KOPT-K1 (cell line): Measurements from ENCODE around the gene GZMM.

Source experiments
- H3K27ac ChIP-seq: fragments of 200-600 bp; sonication (generic); 2 replicates; pipeline ENCODE4 v1.5.1; 2016; ENCODE audit warnings: antibody characterized with exemption, mild to moderate bottlenecking, low read depth, low read length; ENCODE audit not compliant: poor library complexity, severe bottlenecking
- H3K36me3 ChIP-seq: fragments of 200-600 bp; sonication (generic); 2 replicates; pipeline ENCODE4 v1.5.1; 2017; ENCODE audit warnings: antibody characterized with exemption, mild to moderate bottlenecking, low read length, moderate library complexity; ENCODE audit not compliant: insufficient read depth
- H3K9me3 ChIP-seq: fragments of 200-600 bp; sonication (generic); 2 replicates; pipeline ENCODE4 v1.5.1; 2017; ENCODE audit warnings: antibody characterized with exemption, low read length, mild to moderate bottlenecking; ENCODE audit not compliant: insufficient read depth, poor library complexity, severe bottlenecking

Gene GZMM

GRCh38 chr19:588741-589692 is 45.2 kb downstream of the GZMM start:
- Histone ChIP-seq H3K9me3 (no peaks in the 10 kb centered on the region), H3K36me3 (no peaks in the 10 kb centered on the region; the same call in 1 of the 2 replicates), H3K27ac (no peak overlapping the region)

DNA sequence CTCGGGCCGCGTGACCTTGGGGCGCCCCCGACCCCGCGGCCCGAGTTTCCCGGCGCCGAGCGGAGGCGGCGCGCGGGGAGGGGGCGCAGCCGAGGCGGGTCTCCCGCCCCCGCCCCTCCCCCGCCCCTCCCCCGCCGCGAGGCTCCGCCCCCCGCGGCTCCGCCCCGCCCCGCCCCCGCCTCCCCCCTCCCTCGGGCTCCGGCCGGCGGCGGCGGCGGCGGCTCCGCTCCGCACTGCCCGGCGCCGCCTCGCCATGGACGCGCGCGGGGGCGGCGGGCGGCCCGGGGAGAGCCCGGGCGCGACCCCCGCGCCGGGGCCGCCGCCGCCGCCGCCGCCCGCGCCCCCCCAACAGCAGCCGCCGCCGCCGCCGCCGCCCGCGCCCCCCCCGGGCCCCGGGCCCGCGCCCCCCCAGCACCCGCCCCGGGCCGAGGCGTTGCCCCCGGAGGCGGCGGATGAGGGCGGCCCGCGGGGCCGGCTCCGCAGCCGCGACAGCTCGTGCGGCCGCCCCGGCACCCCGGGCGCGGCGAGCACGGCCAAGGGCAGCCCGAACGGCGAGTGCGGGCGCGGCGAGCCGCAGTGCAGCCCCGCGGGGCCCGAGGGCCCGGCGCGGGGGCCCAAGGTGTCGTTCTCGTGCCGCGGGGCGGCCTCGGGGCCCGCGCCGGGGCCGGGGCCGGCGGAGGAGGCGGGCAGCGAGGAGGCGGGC is 46.0 kb downstream of the GZMM start, which contains the start of gene HCN2:
HCN2 (plus strand) TSS at position 189 of the 703 bp plus-strand sequence; CDS start at position 254, 65 bp downstream.
- H3K9me3 ChIP-seq: no peaks in the 10 kb centered on the region
- H3K27ac ChIP-seq: no peak within 1 kb of the TSS
- H3K36me3 ChIP-seq: no peaks in the 10 kb centered on the region

GRCh38 chr19:590396-590745 is 46.5 kb downstream of the GZMM start:
- no peak overlapping the region for H3K27ac ChIP-seq

GRCh38 chr19:590750-591098 is 46.9 kb downstream of the GZMM start:
- Histone ChIP-seq H3K9me3 (no peaks in the 10 kb centered on the region), H3K36me3 (no peaks in the 10 kb centered on the region), H3K27ac (no peak overlapping the region)

More at GRCh38 chr19:590396-590745, 46.5 kb downstream of the GZMM start:
- Histone ChIP-seq H3K36me3 (no peaks in the 10 kb centered on the region), H3K9me3 (no peaks in the 10 kb centered on the region)

DNA sequence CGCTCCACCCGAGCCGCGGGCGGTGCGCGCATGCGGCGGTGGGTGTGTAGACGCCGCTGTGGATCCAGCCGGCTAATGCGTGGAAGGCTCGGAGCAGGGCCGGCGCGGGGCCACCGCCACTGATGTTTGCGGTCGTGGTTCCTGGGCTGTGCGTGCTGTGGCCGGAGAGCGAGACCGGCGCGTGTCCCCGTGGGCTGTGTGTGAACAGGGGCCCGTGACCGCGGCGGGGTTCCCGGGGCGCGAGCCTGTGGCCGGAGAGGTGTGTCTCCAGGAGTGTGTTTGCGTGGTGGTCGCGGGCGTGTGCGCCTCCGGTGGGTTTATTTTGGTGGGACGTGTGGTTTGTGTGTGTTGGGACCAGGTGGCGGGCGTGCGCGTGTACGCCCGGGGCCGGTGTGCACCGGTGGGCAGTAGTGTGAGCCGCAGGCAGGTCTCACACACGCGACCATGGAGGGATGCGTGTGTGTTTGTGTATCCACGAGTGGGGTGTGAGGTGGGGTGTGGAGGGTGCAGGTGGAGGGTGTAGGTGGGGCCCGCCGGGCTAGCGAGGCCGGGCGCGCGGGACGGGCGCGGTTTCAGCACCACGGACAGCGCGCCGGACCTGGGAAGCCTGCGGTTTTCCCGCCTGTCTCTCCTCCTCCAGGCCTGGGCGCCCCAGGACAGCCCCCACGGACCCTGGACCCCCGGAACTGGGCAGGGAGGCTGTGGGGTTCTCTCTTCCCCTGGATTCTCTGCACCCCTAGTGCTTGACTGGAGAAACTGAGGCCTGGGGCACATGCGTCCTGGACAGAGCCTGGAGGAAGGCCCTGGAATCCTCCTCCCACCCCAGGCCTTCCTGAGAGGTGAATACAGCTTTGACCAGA is 47.5 kb downstream of the GZMM start:
- no peak overlapping the region for H3K27ac ChIP-seq
- H3K36me3 ChIP-seq: no peaks in the 10 kb centered on the region
- no peaks in the 10 kb centered on the region for H3K9me3 ChIP-seq

DNA sequence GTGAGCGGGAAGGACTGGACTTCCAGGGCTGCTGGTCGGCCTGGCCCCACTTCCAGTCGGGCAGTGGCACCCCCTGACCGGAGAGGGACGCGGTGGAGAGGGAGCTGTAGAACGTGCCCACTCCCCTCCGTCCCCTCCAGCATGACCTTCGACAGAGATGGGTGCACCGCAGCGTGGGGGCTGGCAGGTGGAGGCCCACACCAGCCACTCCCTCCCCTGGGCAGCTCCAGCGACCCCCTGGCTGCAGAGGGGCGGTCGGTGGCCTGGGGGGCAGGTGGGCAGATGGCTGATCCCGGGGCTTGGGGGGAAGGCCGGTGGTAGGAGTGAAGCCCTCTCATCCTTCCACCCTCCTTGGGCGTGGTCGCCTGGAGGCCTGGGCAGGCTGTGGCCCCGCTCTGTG is 48.2 kb downstream of the GZMM start:
- no peak overlapping the region for H3K27ac ChIP-seq
- H3K36me3 ChIP-seq: no peaks in the 10 kb centered on the region
- H3K9me3 ChIP-seq: no peaks in the 10 kb centered on the region

DNA sequence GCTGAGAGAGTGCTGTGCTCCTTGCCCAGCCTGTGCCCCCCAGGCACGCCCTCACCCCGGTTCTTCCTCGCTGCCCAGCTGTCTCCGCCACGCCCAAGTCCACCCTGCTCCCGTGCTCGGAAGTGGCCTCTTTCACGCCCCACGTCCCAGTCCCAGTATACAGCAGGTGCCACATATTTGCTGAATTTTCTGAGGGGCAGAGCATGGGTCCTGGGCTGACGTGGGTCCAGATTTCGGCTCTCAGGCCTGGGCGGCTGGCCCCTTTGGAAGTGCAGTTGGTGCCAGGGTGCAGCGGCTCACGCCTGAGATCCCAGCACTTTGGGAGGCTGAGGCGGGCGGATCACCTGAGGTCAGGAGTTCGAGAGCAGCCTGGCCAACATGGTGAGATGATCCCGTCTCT is 49.2 kb downstream of the GZMM start:
- Histone ChIP-seq H3K9me3 (no peaks in the 10 kb centered on the region), H3K36me3 (no peaks in the 10 kb centered on the region), H3K27ac (no peak overlapping the region)

GRCh38 chr19:593505-593904 is 49.7 kb downstream of the GZMM start:
- H3K27ac ChIP-seq: no peak overlapping the region
- H3K9me3 ChIP-seq: no peaks in the 10 kb centered on the region
- H3K36me3 ChIP-seq: no peaks in the 10 kb centered on the region

DNA sequence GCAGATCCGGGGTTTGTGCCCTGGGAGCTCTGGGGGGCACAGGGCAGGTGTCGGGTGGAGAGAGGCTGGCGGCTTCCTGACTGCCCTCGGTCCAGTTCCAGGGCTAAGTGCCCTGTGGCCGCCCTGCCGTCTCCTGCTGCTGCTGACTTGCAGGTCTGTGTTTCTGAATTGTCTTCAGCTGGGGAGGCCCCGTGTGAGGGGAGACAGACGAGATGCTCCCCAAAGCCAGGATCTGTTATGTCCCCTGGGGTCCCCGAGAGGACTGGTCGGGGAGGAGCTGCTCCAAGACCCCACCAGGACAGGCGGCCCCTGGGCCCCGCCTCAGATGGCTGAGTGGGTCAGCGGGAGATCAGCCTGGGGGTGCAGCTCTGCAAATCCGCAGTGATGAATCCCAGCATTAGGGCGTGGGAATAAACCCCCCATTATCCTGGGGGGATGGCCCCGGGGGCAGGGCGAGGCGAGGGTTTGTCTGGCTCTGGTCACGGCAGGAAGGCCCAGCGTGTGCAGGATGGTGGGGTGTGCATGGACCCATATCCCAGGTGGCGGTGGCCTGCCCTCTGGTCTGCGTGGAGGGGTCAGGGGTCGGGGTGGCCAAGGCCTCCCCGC is 50.5 kb downstream of the GZMM start:
- H3K36me3 ChIP-seq: no peaks in the 10 kb centered on the region
- H3K9me3 ChIP-seq: no peaks in the 10 kb centered on the region
- H3K27ac ChIP-seq: no peak overlapping the region

- H3K27ac ChIP-seq: no peak overlapping the region
- H3K9me3 ChIP-seq: no peaks in the 10 kb centered on the region
- no peaks in the 10 kb centered on the region for H3K36me3 ChIP-seq
Measured at GRCh38 chr19:595326-596262, 51.7 kb downstream of the GZMM start.

GRCh38 chr19:596263-596655 is 52.4 kb downstream of the GZMM start:
- no peak overlapping the region for H3K27ac ChIP-seq
- no peaks in the 10 kb centered on the region for H3K9me3 ChIP-seq
- H3K36me3 ChIP-seq: no peaks in the 10 kb centered on the region

DNA sequence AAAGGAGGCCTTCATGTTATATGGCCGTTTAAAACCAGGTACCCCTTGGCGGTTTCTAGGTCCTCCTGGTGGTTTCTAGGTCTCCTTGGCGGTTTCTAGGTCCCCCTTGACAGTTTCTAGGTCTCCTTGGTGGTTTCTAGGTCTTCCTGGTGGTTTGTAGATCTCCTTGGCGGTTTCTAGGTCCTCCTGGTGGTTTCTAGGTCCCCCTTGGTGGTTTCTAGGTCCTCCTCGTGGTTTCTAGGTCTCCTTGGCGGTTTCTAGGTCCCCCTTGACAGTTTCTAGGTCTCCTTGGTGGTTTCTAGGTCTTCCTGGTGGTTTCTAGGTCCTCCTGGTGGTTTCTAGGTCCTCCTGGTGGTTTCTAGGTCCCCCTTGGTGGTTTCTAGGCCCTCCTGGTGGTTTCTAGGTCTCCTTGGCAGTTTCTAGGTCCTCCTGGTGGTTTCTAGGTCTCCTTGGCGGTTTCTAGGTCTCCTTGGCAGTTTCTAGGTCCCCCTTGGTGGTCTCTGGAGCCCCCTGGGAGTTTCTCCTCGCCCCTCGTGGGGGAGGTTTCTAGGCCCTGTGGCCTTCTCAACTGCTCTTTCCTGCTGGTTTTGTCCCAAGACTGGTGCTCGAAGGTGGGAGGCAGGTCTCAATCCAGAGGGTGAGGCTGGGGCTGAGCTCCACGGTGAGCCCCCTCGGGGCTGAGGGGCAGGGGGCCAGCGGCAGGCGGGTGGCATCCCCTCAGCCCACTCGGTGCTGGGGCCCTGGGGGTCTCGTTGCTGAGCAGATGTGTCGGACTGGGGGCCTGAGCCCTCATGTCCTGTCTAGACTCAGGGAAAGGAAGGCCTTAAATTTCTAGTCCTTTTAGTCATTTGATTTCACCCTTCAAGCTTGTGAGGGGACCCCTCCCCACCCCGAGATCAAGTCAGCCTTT is 53.8 kb downstream of the GZMM start:
- Histone ChIP-seq H3K9me3 (no peaks in the 10 kb centered on the region), H3K36me3 (no peaks in the 10 kb centered on the region), H3K27ac (no peak overlapping the region)
